Vagina (tissue), 2 donors: Measurements from ENCODE around the gene SPOCK2. TPM values are rescaled to one million over a fixed set of nuclear protein-coding genes. Genes with fewer than 3 reads are reported as not detected.

ENCODE experiments used
- DNase-seq, 2 donors: peaks; one replicate each; pipeline ENCODE4 v3.0.0-alpha.2; 2017; ENCODE audit errors: extremely low spot score in 2 of 2
- H3K27ac ChIP-seq: fragments of 200-600 bp; sonication (generic); one replicate; pipeline ENCODE4 v1.5.1; 2019
- H3K27me3 ChIP-seq: fragments of 200-600 bp; sonication (generic); one replicate; pipeline ENCODE4 v1.5.1; 2019
- H3K36me3 ChIP-seq, 2 donors: fragments of 200-600 bp; sonication (generic); one replicate each; pipeline ENCODE4 v1.5.1; 2017 to 2019
- H3K4me1 ChIP-seq: fragments of 200-600 bp; sonication (generic); one replicate; pipeline ENCODE4 v1.5.1; 2019
- H3K4me3 ChIP-seq, 2 donors: fragments of 200-600 bp; sonication (generic); 1 replicate in 1 of 2; 2 replicates in 1 of 2; pipeline ENCODE4 v1.5.1; 2016 to 2019
- H3K9me3 ChIP-seq: fragments of 200-600 bp; sonication (generic); one replicate; pipeline ENCODE4 v1.5.1; 2019
- POLR2A ChIP-seq, 2 donors: fragments of 450-650 bp; IDR thresholded peaks; one replicate each; pipeline ENCODE4 v1.6.1; 2017; ENCODE audit warnings: antibody characterized with exemption in 2 of 2, mild to moderate bottlenecking in 2 of 2, moderate library complexity in 2 of 2
- POLR2AphosphoS5 ChIP-seq, 2 donors: sonication (generic); formaldehyde crosslinking; IDR thresholded peaks; one replicate each; pipeline ENCODE4 v1.9.0; 2017; ENCODE audit warnings: antibody characterized with exemption in 2 of 2, mild to moderate bottlenecking in 2 of 2, low read depth in 1 of 2; ENCODE audit not compliant: insufficient read depth in 1 of 2
- intact Hi-C: fragments of 100-400 bp; cut with DNase I; formaldehyde crosslinking; loops from one replicate; pipeline ENCODE4 v1.15.1; 2023
- total RNA-seq: library from RNA; depleted of rRNA; stranded (reverse); fragments of >200 nt; gene quantifications from one replicate; pipeline ENCODE4 v1.2.3, GENCODE V29; 2016
- TF ChIP-seq, protein P1 (sequence below), 3 experiments: fragments of 450-650 bp in 2 of 3; fragments of 200-600 bp in 1 of 3; sonication (generic) in 1 of 3; IDR thresholded peaks; one replicate each; pipeline ENCODE4 v1.5.1; 2017 to 2019; ENCODE audit warnings: antibody characterized with exemption in 3 of 3, mild to moderate bottlenecking in 2 of 3, moderate library complexity in 2 of 3

The SPOCK2 gene
- total RNA-seq, 1 donor from 2014 or later, result 46.9 TPM

DNA sequence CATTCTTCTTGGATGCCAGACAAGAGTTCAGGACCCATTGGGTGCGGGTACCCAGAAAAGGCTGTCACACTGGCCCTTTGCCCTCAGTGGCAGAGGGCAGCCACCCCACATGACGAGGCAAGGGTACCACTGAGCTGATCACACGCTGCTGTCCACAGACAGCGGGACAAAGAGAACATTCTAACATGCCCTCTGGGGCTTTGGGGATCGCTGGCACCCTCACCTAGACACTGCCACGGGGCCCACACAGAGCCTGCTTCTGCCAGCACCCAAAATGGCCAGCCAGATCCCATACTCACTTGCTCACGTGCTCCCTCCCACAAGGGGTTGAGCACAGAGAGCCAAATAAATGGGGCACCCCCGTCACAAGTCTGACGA, 16.7 kb upstream of the SPOCK2 start:
- Histone ChIP-seq H3K27ac (no peak overlapping the region), H3K9me3 (no peaks in the 10 kb centered on the region), H3K4me3 (no peak overlapping the region), H3K36me3 (peaks cover 0 to 20% of the 10 kb centered on the region in 2 donors), H3K27me3 (no peaks in the 10 kb centered on the region), H3K4me1 (peaks cover 12% of the 10 kb centered on the region)
- DNase-seq, result no peak
- TF ChIP-seq, protein P1, sequence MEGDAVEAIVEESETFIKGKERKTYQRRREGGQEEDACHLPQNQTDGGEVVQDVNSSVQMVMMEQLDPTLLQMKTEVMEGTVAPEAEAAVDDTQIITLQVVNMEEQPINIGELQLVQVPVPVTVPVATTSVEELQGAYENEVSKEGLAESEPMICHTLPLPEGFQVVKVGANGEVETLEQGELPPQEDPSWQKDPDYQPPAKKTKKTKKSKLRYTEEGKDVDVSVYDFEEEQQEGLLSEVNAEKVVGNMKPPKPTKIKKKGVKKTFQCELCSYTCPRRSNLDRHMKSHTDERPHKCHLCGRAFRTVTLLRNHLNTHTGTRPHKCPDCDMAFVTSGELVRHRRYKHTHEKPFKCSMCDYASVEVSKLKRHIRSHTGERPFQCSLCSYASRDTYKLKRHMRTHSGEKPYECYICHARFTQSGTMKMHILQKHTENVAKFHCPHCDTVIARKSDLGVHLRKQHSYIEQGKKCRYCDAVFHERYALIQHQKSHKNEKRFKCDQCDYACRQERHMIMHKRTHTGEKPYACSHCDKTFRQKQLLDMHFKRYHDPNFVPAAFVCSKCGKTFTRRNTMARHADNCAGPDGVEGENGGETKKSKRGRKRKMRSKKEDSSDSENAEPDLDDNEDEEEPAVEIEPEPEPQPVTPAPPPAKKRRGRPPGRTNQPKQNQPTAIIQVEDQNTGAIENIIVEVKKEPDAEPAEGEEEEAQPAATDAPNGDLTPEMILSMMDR (IDR thresholded peaks at IDR 0.05), result no peak
- TF ChIP-seq POLR2A (IDR thresholded peaks at IDR 0.05), result no peak
- TF ChIP-seq POLR2AphosphoS5 (IDR thresholded peaks at IDR 0.05; ENCODE audit: insufficient read depth in 1 of 2, low read depth in 1 of 2), result no peak
- intact Hi-C loops, result no loop called here

DNA sequence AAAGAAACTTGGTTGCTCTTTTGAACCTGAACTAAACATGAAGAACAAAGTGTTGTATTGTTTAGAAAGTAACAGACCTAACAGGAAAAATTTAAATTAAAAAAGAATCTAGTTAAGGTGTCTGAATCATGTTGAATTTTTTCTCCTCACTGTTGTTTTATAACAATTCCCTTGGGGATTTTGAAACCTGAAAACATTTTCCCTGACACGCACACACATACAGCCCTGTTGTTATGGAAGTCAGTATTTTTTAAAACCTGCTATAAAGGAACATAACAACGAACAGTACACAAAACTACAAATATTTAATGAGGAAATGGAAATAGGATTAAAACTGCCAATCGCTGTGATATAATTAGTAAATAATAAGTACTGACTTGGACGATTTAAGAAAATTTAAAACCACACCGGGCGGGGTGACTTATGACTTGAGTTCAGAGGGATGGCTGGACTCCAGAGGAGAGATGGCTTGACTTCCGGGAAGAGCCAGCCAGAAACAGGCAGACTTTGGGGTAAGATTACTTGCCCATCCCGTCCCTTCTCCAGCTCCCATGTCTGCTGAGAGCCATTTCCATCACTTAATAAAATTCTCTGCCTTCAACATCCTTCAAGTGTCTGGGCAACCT, 16.2 kb upstream of the SPOCK2 start:
- Histone ChIP-seq H3K36me3 (peaks cover 0 to 20% of the 10 kb centered on the region in 2 donors), H3K27me3 (no peaks in the 10 kb centered on the region), H3K4me3 (no peak overlapping the region), H3K27ac (no peak overlapping the region), H3K9me3 (no peaks in the 10 kb centered on the region), H3K4me1 (peaks cover 9% of the 10 kb centered on the region)
- TF ChIP-seq POLR2A (IDR thresholded peaks at IDR 0.05) (no peak), POLR2AphosphoS5 (IDR thresholded peaks at IDR 0.05; ENCODE audit: insufficient read depth in 1 of 2, low read depth in 1 of 2) (no peak)
- TF ChIP-seq, protein P1 (IDR thresholded peaks at IDR 0.05), result no peak
- DNase-seq, result no peak
- intact Hi-C loops, result no loop called here

DNA sequence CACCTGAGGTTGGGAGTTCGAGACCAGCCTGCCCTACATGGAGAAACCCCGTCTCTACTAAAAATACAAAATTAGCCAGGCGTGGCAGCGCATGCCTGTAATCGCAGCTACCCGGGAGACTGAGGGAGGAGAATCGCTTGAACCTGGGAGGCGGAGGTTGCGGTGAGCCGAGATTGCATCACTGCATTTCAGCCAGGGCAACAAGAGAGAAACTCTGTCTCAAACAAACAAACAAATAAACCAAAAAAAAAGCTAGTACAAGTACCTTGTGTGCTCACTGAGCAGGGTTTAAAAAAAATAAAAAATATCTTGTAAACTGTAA, 11.2 kb upstream of the SPOCK2 start:
- H3K4me1 ChIP-seq, result no peaks in the 10 kb centered on the region
- H3K9me3 ChIP-seq, result no peaks in the 10 kb centered on the region
- no peak overlapping the region for H3K4me3 ChIP-seq
- no peak for DNase-seq
- H3K27ac ChIP-seq, result no peak overlapping the region
- H3K36me3 ChIP-seq, result peaks cover 0 to 20% of the 10 kb centered on the region in 2 donors
- intact Hi-C loops, result no loop called here
- no peaks in the 10 kb centered on the region for H3K27me3 ChIP-seq
- TF ChIP-seq POLR2A (IDR thresholded peaks at IDR 0.05) (no peak), POLR2AphosphoS5 (IDR thresholded peaks at IDR 0.05; ENCODE audit: insufficient read depth in 1 of 2, low read depth in 1 of 2) (no peak)
- TF ChIP-seq, protein P1 (IDR thresholded peaks at IDR 0.05), result no peak

DNA sequence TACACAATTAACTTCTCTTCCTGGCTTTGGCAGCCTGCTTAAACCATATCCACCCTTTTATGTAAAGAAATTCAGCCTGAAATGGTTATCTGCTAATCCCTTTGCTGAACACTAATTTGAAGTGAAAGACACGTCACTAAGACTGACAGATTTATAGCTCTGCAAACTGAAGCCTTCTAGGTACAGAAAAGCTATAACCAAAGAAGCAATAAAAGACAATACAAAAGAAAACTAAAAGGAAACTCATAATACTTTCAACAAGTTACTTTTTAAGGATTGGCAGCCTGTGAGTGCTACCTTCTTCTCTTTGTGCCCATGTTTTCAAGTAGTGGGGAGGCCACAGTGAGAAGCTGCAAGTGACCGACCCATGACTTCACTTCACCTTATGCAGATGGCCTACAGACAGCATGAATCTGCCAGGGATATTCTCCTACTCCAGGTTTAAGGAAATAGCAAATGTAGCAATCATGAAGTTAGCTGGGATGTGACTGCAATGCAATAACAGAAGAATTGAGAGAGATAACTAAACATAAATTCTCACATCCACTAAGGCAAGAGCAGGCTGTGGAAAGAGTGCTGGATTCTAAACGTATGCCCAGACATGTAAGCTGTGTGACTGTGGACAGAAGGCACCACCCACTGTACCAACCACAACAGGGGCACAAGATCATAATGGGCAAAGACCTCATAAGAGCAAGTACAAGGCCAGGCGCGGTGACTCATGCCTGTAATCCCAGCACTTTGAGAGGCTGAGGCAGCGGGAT, 10.7 kb upstream of the SPOCK2 start:
- intact Hi-C loops, result no loop called here
- Histone ChIP-seq H3K27ac (no peak overlapping the region), H3K27me3 (no peaks in the 10 kb centered on the region)

More for the DNA sequence above, 10.7 kb upstream of the SPOCK2 start:
- TF ChIP-seq POLR2A (IDR thresholded peaks at IDR 0.05) (no peak), POLR2AphosphoS5 (IDR thresholded peaks at IDR 0.05; ENCODE audit: insufficient read depth in 1 of 2, low read depth in 1 of 2) (no peak)
- TF ChIP-seq, protein P1 (IDR thresholded peaks at IDR 0.05), result no peak
- no peaks in the 10 kb centered on the region for H3K4me1 ChIP-seq
- no peak overlapping the region for H3K4me3 ChIP-seq
- no peaks in the 10 kb centered on the region for H3K9me3 ChIP-seq
- DNase-seq, result no peak
- H3K36me3 ChIP-seq, result peaks cover 0 to 24% of the 10 kb centered on the region in 2 donors
